ENCODE results near the gene SLC34A1.
"Not testable (repeated sequence)": the region's sequence is repeated elsewhere in the genome, so short reads cannot be mapped to it uniquely, and the experiment has no call there.

The SLC34A1 gene, protein sequence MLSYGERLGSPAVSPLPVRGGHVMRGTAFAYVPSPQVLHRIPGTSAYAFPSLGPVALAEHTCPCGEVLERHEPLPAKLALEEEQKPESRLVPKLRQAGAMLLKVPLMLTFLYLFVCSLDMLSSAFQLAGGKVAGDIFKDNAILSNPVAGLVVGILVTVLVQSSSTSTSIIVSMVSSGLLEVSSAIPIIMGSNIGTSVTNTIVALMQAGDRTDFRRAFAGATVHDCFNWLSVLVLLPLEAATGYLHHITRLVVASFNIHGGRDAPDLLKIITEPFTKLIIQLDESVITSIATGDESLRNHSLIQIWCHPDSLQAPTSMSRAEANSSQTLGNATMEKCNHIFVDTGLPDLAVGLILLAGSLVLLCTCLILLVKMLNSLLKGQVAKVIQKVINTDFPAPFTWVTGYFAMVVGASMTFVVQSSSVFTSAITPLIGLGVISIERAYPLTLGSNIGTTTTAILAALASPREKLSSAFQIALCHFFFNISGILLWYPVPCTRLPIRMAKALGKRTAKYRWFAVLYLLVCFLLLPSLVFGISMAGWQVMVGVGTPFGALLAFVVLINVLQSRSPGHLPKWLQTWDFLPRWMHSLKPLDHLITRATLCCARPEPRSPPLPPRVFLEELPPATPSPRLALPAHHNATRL

DNA sequence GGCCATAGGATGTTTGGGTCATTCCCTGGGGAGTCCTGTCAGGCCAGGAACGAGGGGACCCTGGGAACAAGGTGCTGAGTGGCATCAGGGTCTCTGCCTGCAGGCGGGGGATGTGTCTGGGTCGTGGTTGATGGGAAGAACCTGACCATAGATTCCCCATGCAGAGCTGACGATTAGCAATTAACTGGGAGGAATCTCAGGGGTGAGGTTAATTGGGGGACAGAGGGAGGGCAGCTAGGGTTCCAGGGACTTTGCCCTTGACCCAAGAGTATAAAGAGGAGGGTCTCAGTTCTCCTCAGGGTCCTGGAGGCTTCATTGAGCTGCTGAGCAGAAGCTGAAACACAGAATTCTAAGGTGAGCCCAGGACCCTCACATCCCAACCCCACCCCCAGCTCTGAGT, at the start of gene SLC34A1:
Gene SLC34A1 (plus strand): TSS at position 301 of the 400 bp plus-strand sequence. CDS start 1,308 bp downstream, outside the sequence.
- DNase-seq (ENCODE audit: low read depth) = no peak

DNA sequence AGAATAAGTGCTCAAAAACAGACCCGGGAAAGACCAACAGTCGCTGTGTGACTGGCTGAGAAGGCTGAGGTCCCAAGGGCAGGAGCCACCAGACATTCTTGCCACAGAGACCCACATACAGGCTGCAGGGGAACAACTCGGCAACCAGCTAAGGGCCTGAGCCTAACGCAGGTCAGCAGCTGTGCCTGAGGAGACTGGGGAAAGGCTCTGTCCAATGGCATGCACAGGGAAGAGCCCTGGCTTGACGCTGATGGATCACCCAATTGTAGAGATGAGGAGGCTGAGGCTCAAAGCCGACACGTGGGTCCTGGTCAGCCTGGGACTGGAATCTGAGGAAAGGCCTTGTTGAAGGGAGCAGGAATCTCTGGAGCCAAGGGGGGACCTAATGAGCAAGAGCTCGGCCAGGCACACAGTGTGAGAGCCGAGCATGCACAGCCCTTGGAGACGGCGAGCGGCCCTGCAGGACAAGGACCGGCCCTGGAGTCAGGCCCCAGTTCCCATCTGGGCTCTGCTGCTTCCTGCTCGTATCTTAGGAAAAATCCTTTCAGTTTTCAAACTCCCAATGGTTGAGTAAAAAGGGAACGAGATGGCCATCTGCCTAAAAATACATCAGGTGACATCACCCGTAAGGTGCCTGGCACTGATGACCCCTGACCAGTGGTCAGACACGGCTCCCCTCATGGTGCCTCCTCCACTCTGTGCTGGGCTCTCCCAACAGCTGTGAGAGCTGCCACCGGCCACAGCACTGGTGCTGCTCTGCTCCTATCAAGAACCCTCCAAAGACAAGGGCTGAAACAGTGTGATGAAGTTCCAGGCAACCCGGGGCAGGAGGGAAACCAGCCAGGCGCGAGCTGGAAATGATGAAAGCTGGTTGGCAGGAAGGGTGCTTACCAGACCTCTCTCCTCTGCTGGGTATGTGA, 49.2 kb upstream of the SLC34A1 start:
- no peak for DNase-seq (ENCODE audit: low read depth)

DNA sequence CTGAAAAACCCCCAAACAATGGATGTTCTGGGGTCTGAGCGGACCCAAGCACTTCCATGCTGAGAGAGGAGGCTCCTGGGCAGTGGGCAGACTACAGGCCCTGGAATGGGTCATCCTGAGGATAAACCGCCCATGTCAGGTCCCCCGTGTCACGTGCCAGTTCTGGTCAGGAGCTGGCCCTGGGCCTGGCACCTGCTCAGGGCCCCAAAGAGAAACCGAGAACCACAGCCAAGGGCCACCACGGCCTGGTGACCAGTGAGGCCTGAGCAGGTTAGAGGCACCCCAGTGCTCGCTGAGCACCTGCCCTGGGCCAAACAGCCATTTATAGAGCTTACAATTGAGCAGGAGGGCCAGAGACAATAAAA, 48.6 kb upstream of the SLC34A1 start:
- DNase-seq (ENCODE audit: low read depth) = no peak

GRCh38 chr5:177336112-177336511, 48.1 kb upstream of the SLC34A1 start:
- no peak for DNase-seq (ENCODE audit: low read depth)

GRCh38 chr5:177336603-177337494, 47.4 kb upstream of the SLC34A1 start:
- DNase-seq (ENCODE audit: low read depth) = no peak

GRCh38 chr5:177338251-177339106, 45.8 kb upstream of the SLC34A1 start:
- no peak for DNase-seq (ENCODE audit: low read depth)

DNA sequence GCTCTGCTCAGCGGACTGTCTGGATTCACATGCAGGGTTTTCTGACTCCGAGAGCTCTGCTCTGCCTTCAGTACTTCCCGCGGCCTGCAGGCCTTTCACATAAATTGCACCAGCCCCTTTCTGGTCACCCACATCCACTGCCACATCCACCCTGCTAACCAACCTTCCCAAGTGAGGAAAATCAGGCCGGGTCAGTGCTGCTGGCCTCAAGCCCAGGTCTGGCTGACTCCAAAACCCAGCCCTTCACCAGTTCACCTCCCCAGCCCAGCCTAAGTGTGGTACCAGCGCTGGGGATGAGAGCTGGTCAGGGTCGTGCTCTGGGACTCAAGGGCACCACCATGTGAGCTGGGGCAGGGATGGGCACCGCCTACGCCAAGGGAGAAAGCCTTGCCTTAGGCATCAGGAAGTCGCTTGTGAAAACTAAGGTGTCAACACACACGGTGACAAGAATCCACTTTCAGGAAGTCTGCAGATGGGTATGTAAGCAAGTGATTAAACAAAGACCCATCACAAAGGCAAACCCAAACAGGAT, 45.1 kb upstream of the SLC34A1 start:
- DNase-seq (ENCODE audit: low read depth) = no peak

DNA sequence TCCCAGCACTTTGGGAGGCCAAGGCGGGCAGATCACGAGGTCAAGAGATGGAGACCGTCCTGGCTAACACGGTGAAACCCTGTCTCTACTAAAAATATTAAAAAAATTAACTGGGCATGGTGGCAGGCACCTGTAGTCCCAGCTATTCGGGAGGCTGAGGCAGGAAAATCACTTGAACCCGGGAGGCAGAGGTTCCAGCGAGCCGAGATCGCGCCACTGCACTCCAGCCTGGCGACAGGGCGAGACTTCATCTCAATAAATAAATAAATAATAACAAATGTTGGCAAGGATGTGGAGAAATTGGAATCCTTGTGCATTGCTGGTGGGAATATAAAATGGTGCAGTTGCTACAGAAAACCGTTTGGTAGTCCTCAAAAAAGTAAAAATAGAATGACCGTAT, 41.2 kb upstream of the SLC34A1 start:
- not testable (repeated sequence) for DNase-seq (ENCODE audit: low read depth)

DNA sequence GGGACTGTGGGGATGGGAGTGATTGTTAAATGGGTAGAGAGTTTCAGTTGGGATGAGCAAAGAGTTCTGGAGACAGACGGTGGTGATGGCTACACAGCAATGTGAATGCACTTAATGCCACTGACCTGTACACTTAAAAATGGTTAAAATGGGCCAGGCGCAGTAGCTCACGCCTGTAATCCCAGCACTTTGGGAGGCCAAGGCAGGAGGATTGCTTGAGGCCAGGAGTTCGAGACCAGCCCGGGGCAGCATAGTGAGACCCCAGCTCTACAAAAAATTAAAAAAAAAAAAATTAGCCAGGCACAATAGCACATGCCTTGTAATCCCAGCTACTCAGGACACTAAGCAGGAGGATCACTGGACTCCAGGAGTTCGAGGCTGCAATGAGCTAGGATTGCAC, 40.5 kb upstream of the SLC34A1 start:
- DNase-seq (ENCODE audit: low read depth) = no peak

DNA sequence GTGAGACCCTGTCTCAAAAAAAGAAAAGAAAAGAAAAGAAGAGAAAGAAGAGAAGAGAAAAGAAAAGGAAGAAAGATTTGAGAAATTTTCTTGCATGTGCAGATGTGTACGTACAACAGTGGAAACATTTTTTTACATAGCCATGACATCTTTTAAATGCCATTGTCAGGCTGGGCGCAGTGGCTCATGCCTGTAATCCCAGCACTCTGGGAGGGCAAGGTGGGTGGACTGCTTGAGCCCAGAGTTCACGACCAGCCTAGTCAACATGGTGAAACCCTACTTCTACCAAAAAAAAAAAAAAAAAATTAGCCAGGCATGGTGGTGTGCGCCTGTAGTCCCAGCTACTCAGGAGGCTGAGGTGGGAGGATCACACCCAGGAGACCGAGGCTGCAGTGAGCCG, 39.3 kb upstream of the SLC34A1 start:
- no peak for DNase-seq (ENCODE audit: low read depth)

DNA sequence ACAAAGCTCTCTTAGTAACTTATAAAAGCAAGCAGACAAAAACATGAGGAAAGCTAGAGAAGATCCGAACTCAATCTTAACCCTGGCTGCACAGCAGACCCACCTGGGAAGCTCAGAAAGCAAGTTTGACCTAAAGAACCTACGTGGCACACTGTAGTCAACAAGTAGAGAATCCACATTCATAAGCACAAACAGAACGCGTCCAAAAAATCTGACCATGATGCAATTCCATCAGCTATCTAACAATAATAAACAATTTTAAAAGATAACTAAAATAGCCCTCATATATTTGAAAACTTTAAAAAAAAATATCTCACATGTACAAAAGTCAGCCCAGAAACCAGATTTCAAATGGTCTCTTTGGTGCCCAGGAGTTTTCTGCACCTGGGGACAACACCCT, 37.4 kb upstream of the SLC34A1 start:
- DNase-seq (ENCODE audit: low read depth) = no peak

DNA sequence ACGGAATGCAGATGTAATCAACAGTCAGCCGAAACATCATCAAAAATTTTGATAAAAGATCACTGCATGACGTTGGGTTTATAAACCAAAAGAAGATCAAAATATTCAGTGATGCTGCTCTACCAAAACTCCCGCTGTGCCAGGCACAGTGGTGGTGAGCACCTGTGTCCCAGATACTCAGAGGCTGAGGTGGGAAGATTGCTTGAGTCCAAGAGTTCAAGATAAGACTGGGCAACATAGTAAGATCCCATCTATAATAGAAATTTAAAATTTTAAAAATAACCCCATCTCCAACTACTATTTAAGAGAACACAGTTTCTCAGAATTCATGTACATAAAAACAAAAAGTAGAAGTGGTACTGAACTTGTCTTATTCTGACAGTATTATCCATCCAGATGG, 36.5 kb upstream of the SLC34A1 start:
- no peak for DNase-seq (ENCODE audit: low read depth)

- DNase-seq (ENCODE audit: low read depth) = no peak
These were observed 34.9 kb upstream of the SLC34A1 start for GRCh38 chr5:177349362-177349647.

DNA sequence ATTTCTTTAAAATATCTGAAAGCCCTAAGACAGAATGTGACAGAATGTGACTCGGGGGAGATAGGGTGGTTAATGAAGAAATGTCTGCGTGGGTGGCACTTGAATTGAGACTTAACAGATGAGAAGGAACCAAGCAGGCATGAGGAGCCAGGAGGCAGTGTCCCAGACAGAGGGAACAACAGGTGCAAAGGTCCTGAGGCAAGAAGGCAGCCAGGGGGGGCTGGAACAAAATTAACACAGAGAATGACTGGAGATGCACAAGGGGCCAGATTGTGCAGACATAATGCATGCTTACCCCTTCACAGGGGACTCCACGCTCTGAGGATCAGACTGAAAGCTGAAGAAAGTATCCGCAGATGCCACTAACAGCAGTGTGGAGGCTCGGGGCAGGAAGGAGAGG, 34.5 kb upstream of the SLC34A1 start:
- DNase-seq (ENCODE audit: low read depth) = no peak

- no peak for DNase-seq (ENCODE audit: low read depth)
These were observed 33.4 kb upstream of the SLC34A1 start for GRCh38 chr5:177350776-177351391.

- peak; percentile 87 for DNase-seq (ENCODE audit: low read depth)
These were observed 32.6 kb upstream of the SLC34A1 start, which contains the start of gene LMAN2 for GRCh38 chr5:177351392-177352329. TSS of gene LMAN2 (minus strand) at chr5:177351668. CDS start at chr5:177351647, 21 bp downstream.

DNA sequence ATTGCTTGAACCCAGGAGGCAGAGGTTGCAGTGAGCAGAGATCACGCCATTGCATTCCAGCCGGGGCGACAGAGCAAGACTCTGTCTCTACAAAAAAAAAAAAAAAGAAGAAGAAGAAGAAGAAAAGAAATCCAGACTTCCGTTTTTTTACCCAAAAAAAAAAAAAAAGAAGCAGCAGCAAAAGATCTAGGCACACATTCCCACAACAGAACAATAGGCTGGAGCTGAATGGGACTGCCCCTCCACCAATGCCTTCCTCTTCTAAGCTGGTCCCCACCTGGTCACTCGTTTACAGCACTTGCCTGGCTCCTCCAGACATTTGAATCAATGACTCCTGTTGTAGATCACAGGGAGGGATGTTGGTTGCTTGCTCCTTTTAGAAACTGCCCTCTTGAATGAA, 31.1 kb upstream of the SLC34A1 start:
- no peak for DNase-seq (ENCODE audit: low read depth)

DNA sequence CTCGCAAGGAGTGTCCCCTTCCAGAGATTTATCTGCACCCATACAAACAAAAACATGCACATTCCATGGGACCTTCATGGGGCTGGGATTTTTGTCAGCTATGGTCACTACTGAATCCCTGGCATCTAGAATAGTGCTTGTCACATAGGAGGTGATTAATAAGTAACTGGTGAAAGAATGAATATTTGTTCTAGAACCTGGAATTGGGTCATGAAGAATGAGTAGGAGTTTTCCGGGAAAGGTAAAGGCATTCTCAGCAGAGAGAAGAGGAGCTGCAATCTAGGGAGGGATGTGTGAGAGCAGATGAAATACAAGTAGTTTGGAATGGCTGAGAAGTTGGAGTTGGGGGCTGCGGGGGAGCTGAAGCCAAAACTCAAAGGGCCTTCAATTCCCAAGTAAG, 30.0 kb upstream of the SLC34A1 start:
- no peak for DNase-seq (ENCODE audit: low read depth)

GRCh38 chr5:177354711-177355110, 29.5 kb upstream of the SLC34A1 start:
- no peak for DNase-seq (ENCODE audit: low read depth)

All from T-helper 22 cell (primary cell).